Omental fat pad (tissue), 4 donors: ENCODE measurements around the gene ATP6AP1. TPM values are rescaled to one million over a fixed set of nuclear protein-coding genes. Genes with fewer than 3 reads are reported as not detected.

Experiments used
- ATAC-seq: fragments of 150-250 bp; one replicate; pipeline ENCODE4 v1.9.1; 2016; ENCODE audit warnings: mild to moderate bottlenecking, moderate library complexity; ENCODE audit not compliant: low FRiP score
- DNase-seq: peaks from one replicate; pipeline ENCODE4 v3.0.0-alpha.2; 2019; ENCODE audit warnings: low spot score
- CTCF ChIP-seq, 3 donors: fragments of 450-650 bp; IDR thresholded peaks; one replicate each; pipeline ENCODE4 v1.5.1; 2016 to 2017; ENCODE audit warnings: antibody characterized with exemption in 3 of 3, mild to moderate bottlenecking in 3 of 3, moderate library complexity in 2 of 3
- total RNA-seq, 4 donors: library from RNA; depleted of rRNA; stranded (reverse); fragments of >200 nt; gene quantifications; one replicate each; pipeline ENCODE4 v1.1.0, GENCODE V29; 2016

ATP6AP1 gene
- total RNA-seq, 4 donors from 2014 or later: 23.8 to 51.8 (median 37.2) TPM

- DNase-seq: no peak
- no peak for ATAC-seq
These were observed 25.8 kb upstream of the ATP6AP1 start for GRCh38 chrX:154402622-154403127.

GRCh38 chrX:154403192-154403591, 25.3 kb upstream of the ATP6AP1 start:
- no peak for DNase-seq
- no peak for TF ChIP-seq CTCF (IDR thresholded peaks at IDR 0.05)
- ATAC-seq: no peak

More at GRCh38 chrX:154402622-154403127, 25.8 kb upstream of the ATP6AP1 start:
- no peak for TF ChIP-seq CTCF (IDR thresholded peaks at IDR 0.05)

GRCh38 chrX:154403858-154404257, 24.6 kb upstream of the ATP6AP1 start:
- ATAC-seq: no peak
- no peak for TF ChIP-seq CTCF (IDR thresholded peaks at IDR 0.05)
- no peak for DNase-seq

- no peak for DNase-seq
These were observed 23.8 kb upstream of the ATP6AP1 start for GRCh38 chrX:154404625-154405192.

GRCh38 chrX:154408659-154409221, 19.7 kb upstream of the ATP6AP1 start:
- peak; percentile 16 for ATAC-seq
- DNase-seq: no peak
- no peak for TF ChIP-seq CTCF (IDR thresholded peaks at IDR 0.05)

More at GRCh38 chrX:154404625-154405192, 23.8 kb upstream of the ATP6AP1 start:
- no peak for TF ChIP-seq CTCF (IDR thresholded peaks at IDR 0.05)
- ATAC-seq: no peak

GRCh38 chrX:154409222-154409871, 19.1 kb upstream of the ATP6AP1 start, which contains the start of gene DNASE1L1:
DNASE1L1 (minus strand) TSS chrX:154409254; CDS start chrX:154405568, 3,686 bp downstream.
- peak; percentile 68 for DNase-seq
- ATAC-seq: peak; percentile 88
- TF ChIP-seq CTCF (IDR thresholded peaks at IDR 0.05): no peak
